ENCODE measurements around the gene HJURP. TPM values are rescaled to one million over a fixed set of nuclear protein-coding genes. Genes with fewer than 3 reads are reported as not detected.

Gene HJURP
- total RNA-seq, 1 donor from 2014 or later: 2.0 TPM

GRCh38 chr2:233798335-233799086 is 55.8 kb downstream of the HJURP start:
- FAIRE-seq (no peak), DNase-seq (ENCODE audit: low spot score in 2 of 2) (no peak)

GRCh38 chr2:233796254-233796653 is 58.1 kb downstream of the HJURP start:
- FAIRE-seq (no peak), DNase-seq (ENCODE audit: low spot score in 2 of 2) (no peak)

DNA sequence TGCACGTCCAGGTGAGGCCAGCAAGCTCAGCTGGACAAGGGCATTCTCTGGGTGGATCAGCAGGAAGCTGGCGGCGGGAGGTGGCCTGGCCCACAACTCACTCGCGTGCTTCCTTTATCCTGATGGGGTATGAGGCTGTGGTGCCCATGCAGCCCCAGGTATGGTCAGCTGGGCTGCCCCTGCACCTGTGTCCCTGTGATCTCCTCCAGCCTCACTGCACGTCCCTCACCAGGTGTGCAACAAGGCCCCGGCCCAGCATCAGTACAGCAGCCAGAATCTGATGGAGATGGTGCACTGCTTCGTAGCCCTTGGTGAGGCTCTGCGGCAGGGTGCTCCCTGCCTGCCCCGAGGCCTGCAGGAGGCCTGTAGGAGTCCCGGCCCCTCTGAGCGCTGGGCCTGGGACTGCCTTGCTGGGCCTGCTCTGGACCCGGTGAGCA is 58.6 kb downstream of the HJURP start:
- no peak for DNase-seq (ENCODE audit: low spot score in 2 of 2)
- no peak for FAIRE-seq

- FAIRE-seq: no peak
- DNase-seq (ENCODE audit: low spot score in 2 of 2): no peak
Observed at GRCh38 chr2:233794128-233794658, 60.1 kb downstream of the HJURP start.

GRCh38 chr2:233793465-233794127 is 60.7 kb downstream of the HJURP start:
- no peak for DNase-seq (ENCODE audit: low spot score in 2 of 2)
- no peak for FAIRE-seq

DNA sequence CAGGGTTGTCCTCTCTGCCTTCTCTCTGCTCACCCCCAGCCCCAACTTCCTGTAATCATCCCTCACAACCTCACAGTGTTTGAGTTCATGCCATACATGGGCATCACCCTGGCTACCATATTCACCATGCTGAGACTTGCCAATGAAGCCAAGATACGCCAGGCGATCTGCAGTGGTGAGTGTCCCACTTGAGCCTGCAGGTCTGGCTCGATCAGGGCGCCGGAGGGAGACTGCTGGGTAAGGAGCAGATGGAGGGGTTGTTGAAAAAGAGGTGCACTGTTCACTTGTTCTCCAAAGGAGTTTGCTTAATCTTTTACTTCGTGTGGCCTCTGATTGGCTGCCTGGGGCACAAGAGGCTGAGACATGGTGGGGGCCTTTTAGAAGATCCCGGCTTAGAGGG is 61.6 kb downstream of the HJURP start:
- no peak for FAIRE-seq
- DNase-seq (ENCODE audit: low spot score in 2 of 2): no peak

DNA sequence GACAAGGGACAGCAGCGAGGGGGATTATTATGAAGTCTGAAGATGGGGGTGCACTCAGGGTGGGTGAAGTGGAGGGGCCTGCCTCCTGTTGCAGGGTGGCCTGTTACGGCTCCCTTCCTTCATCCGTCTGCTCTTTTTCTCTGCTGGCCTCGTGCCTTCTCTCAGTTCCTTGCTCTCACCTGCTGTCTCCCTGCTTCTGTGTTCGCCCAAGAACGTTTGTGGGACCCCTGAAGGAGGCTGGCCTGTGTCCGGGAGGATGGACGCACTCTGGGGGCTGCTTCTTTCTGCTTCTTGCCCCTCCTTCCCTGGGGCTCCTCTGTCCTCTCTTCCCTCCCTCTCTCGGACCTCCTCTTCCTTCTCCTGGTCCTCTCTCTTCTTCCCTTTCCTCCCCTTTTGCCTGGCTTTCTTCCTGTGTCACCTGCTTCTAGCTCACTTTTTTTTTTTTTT is 62.4 kb downstream of the HJURP start:
- no peak for DNase-seq (ENCODE audit: low spot score in 2 of 2)
- FAIRE-seq: no peak

GRCh38 chr2:233791151-233791882 is 63.0 kb downstream of the HJURP start:
- DNase-seq (ENCODE audit: low spot score in 2 of 2): no peak
- no peak for FAIRE-seq

- FAIRE-seq (no peak), DNase-seq (ENCODE audit: low spot score in 2 of 2) (no peak)
Observed at GRCh38 chr2:233789554-233789953, 64.8 kb downstream of the HJURP start.

Other genes with a start within 250 kb of the HJURP start
- gene UGT1A8, start 236.9 kb downstream of the HJURP start, total RNA-seq: not detected
- gene UGT1A10, start 218.1 kb downstream of the HJURP start, total RNA-seq: not detected
- gene UGT1A9, start 182.6 kb downstream of the HJURP start, total RNA-seq: not detected
- gene UGT1A7, start 172.6 kb downstream of the HJURP start, total RNA-seq: not detected
- gene UGT1A6, start 161.6 kb downstream of the HJURP start, total RNA-seq: not detected
- not detected for gene UGT1A5, start 141.6 kb downstream of the HJURP start, total RNA-seq
- not detected for gene UGT1A4, start 135.8 kb downstream of the HJURP start, total RNA-seq
- not detected for gene UGT1A3, start 125.5 kb downstream of the HJURP start, total RNA-seq
- not detected for gene UGT1A1, start 94.3 kb downstream of the HJURP start, total RNA-seq
- gene MROH2A, start 76.2 kb downstream of the HJURP start, total RNA-seq: not detected
- 0.41 TPM for gene TRPM8, start 62.8 kb upstream of the HJURP start, total RNA-seq
- not detected for gene SPP2, start 196.2 kb upstream of the HJURP start, total RNA-seq